NCI-H748 (cell line): ENCODE data around the gene DNALI1.
A peak's percentile ranks its signal among the peaks of the same experiment; 100 is the strongest.

ENCODE experiments used
- DNase-seq: peaks from one replicate; lab custom pipeline; 2025; ENCODE audit not compliant: unreplicated experiment; lab: John Stamatoyannopoulos, UW

The DNALI1 gene

GRCh38 chr1:37599940-37600339, 43.2 kb downstream of the DNALI1 start:
- DNase-seq: no peak

DNA sequence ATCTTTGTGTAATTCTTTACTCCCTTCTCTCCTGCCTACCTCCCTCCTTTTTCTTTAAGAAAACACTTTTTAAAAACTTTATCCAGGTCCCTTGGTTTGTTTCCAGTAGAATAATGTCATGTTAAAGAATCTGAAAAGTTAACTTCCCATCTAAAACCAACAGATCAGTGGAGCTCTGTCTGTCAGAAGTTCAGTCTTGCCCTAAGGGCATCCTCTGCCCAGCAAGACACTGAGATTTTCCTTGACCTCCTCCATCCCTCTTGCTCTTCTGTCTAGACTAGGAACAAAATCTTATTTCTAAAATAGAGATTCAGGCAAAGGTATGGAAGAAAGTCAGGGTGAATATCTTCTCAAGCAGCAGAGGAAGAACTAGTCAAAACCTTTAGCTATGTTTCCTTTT, 44.7 kb downstream of the DNALI1 start:
- no peak for DNase-seq

GRCh38 chr1:37602750-37603694, 46.3 kb downstream of the DNALI1 start:
- peak; percentile 38 for DNase-seq

DNA sequence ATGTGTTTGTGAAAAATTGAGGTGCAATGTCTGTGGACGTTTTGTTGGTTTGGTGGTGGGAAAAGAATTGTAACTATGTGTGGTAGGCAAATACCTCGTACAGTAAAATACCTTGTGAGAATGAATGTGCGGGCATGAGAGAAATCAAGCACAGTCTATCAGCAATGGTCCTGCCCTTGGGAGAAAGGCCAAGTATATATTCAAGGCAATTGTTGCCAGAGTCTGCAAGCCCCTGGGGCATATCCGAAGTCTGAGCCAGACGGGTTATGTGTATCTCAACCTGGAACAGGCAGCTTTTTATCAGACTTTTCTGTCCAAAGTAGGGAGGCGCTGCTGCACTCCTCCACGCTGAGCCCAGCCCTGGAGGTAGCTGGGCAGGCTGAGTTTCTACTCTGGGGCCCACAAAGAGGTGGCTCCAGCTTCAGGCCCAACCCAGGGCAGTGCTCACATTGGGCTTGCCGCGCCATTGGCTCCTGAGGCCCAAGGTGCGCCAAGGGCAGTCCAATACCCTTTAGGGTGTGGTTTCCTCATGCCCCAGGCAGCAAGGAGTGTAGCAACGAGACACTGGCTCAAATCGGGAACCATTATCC, 48.4 kb downstream of the DNALI1 start:
- DNase-seq: no peak

DNA sequence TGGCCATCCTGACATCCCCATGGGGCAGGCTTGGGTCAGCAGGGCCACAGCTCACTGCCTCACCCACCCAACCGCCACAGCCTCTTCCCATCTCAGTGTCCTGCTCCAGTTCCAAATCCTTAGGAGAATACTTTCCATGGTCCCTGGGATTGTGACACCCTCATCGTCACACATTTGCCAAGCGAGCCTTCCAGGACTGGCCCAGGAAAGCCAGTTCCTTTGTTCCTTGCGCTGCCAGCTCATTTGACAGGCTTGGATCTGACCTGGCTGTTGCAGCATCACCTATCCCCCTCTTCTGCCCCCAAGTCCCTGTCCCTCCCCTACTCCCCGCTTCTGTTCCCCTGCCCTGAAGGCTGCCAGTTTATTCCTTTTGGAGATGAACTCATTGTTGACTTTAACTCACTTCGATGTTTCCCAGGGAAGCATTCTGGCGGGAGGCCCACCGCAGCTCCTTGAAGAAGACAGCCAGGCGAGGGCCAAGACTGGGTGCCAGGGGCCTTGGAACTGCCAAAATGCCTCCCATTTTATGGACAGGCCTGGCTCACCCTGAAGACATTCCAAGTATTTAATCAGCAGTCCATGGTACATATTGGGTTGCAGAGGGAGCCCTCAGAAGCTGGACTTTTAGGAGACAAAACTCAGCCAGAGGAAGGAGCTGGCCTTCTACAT, 49.2 kb downstream of the DNALI1 start:
- DNase-seq: no peak

GRCh38 chr1:37606481-37607263, 49.9 kb downstream of the DNALI1 start:
- no peak for DNase-seq

GRCh38 chr1:37609002-37609401, 52.3 kb downstream of the DNALI1 start:
- no peak for DNase-seq

GRCh38 chr1:37609994-37610393, 53.3 kb downstream of the DNALI1 start:
- DNase-seq: no peak

DNA sequence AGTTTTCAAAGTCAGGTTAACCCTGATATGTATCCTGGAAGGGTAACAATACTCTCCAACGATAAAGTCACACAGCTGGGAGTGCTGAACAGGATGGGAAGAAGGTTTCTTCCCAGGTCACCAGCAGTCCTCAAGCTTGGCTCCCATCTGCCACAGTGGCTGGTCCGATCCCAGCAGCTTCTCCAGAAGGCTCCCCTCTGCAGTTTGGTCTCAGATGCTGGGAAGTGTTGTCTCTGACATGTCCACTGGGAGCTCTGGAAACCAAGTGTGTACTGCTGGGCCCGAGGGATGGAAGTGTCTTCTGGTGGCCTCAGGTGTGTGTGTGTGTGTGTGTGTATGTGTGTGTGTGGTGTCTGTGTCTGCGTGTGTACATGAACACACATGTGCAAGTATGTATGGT, 55.4 kb downstream of the DNALI1 start:
- no peak for DNase-seq

GRCh38 chr1:37614105-37614504, 57.4 kb downstream of the DNALI1 start:
- no peak for DNase-seq

DNA sequence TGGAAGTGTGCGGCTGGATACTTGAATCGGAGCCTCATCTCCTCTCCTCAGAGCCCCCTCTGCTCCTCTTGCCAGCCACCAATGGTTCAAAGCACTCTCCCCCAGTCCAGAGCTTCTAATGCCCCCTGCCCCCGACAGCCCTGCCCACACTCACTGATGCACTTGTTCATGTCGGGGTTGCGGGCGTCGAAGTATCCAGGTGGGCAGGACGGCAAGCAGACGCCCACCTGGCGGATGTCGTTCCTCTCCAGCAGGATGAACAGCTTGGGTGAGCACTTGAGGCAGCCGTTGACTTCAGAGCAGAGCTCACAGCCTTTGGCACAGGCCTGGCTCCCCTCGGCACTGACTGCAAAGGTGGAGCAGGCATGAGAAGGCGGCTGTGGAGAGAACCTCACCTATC, 59.6 kb downstream of the DNALI1 start:
- DNase-seq: no peak
